ENCODE measurements around the gene DPYD.

The DPYD gene

GRCh38 chr1:97820470-97821188 lies 100.2 kb downstream of the DPYD start:
- no peak for DNase-seq (ENCODE audit: low spot score)
- no peak for TF ChIP-seq CTCF (IDR thresholded peaks at IDR 0.05; ENCODE audit: borderline replicate concordance, control extremely low read depth, extremely low read depth, insufficient read depth, missing control alignments)
- in situ Hi-C loops (cut with MboI; ENCODE audit: low sequenced_read_pairs, unreplicated experiment): loop anchor here (25.0 kb wide), 1 partner anchor 217 kb away; no protein-coding TSS in a partner anchor

DNA sequence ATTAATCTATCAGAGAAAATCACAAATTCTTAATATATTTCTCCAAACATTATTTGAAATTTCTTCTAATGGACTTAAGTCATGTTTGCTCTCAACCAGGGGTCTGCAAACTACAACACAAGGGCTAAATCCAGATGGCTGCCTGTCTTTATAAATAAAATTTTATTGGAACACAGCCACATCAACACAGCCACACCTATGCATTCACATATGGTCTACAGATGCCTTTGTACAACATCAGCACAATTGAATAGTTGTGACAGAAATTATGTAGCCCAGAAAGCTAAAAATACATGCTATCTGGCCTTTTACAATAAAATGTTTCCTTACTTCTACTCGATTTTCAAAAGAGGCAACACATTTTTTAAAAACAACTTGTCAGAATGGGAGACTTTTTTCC lies 103.9 kb downstream of the DPYD start:
- no peak for DNase-seq (ENCODE audit: low spot score)
- in situ Hi-C loops (cut with MboI; ENCODE audit: low sequenced_read_pairs, unreplicated experiment): loop anchor here (25.0 kb wide), 1 partner anchor 220 kb away; no protein-coding TSS in a partner anchor
- TF ChIP-seq CTCF (IDR thresholded peaks at IDR 0.05; ENCODE audit: borderline replicate concordance, control extremely low read depth, extremely low read depth, insufficient read depth, missing control alignments): no peak

DNA sequence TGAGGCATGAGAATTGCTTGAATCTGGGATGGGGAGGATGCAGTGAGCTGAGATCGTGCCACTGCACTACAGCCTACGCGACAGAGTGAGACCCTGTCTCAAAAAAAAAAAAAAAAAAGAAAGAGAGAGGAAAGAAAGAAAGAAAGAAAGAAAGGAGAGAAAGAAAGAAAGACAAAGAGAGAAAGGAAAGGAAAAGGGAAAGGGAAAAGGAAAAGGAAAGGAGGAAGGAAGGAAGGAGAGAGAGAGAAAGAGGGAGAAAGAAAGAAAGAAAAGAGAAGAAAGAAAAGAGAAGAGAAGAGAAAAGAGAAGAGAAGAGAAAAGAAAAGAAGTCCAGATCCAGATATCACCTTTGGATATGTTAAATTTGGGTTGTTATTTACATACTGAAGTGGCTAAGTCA lies 106.0 kb downstream of the DPYD start:
- in situ Hi-C loops (cut with MboI; ENCODE audit: low sequenced_read_pairs, unreplicated experiment): loop anchor here (25.0 kb wide), 1 partner anchor 222 kb away; no protein-coding TSS in a partner anchor
- DNase-seq (ENCODE audit: low spot score): no peak
- no peak for TF ChIP-seq CTCF (IDR thresholded peaks at IDR 0.05; ENCODE audit: borderline replicate concordance, control extremely low read depth, extremely low read depth, insufficient read depth, missing control alignments)

GRCh38 chr1:97814121-97814520 lies 106.7 kb downstream of the DPYD start:
- in situ Hi-C loops (cut with MboI; ENCODE audit: low sequenced_read_pairs, unreplicated experiment): loop anchor here (25.0 kb wide), 1 partner anchor 223 kb away; no protein-coding TSS in a partner anchor
- no peak for TF ChIP-seq CTCF (IDR thresholded peaks at IDR 0.05; ENCODE audit: borderline replicate concordance, control extremely low read depth, extremely low read depth, insufficient read depth, missing control alignments)
- no peak for DNase-seq (ENCODE audit: low spot score)

DNA sequence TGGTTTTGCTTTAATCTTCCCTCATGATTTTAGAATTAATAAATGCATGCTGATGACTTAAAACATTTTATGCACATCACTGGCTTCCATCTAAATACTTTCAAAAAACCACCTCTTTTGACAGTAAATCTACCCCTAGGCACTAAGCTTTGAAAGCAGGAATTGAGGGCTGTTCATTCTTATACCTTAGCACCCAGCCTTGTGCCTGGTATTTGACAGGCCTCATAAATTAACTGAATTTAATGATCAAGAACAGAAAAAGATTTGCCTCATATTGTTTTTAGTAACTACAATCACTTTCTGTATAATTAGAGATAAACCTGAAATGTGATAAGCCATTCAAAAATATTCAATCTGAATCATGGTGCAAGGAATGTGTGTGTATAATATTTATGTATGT lies 108.8 kb downstream of the DPYD start:
- in situ Hi-C loops (cut with MboI; ENCODE audit: low sequenced_read_pairs, unreplicated experiment): loop anchor here (25.0 kb wide), 1 partner anchor 225 kb away; no protein-coding TSS in a partner anchor
- no peak for DNase-seq (ENCODE audit: low spot score)
- TF ChIP-seq CTCF (IDR thresholded peaks at IDR 0.05; ENCODE audit: borderline replicate concordance, control extremely low read depth, extremely low read depth, insufficient read depth, missing control alignments): no peak

- DNase-seq (ENCODE audit: low spot score): no peak
- in situ Hi-C loops (cut with MboI; ENCODE audit: low sequenced_read_pairs, unreplicated experiment): loop anchor here (25.0 kb wide), 1 partner anchor 230 kb away; no protein-coding TSS in a partner anchor
- TF ChIP-seq CTCF (IDR thresholded peaks at IDR 0.05; ENCODE audit: borderline replicate concordance, control extremely low read depth, extremely low read depth, insufficient read depth, missing control alignments): no peak
These were observed 113.8 kb downstream of the DPYD start for GRCh38 chr1:97806996-97807520.
